H1 (cell line): Measurements from ENCODE around the gene COL28A1. TPM values are rescaled to one million over a fixed set of nuclear protein-coding genes. Genes with fewer than 3 reads are reported as not detected.

ENCODE experiments used
- BACH1 ChIP-seq: IDR thresholded peaks from 2 replicates; pipeline ENCODE4 v1.6.1; 2012; ENCODE audit warnings: low read length, improper control_type of control experiment
- GABPA ChIP-seq: IDR thresholded peaks from 2 replicates; pipeline ENCODE4 v1.6.1; 2011; ENCODE audit warnings: mild to moderate bottlenecking, low read length, moderate library complexity, borderline replicate concordance; ENCODE audit not compliant: insufficient read depth
- JUN ChIP-seq: IDR thresholded peaks from 2 replicates; pipeline ENCODE4 v1.6.1; 2011; ENCODE audit warnings: low read depth, mild to moderate bottlenecking, improper control_type of control experiment, low read length
- KDM5A ChIP-seq: fragments of 200-600 bp; IDR thresholded peaks from 2 replicates; pipeline ENCODE4 v1.7.1; 2012; ENCODE audit warnings: mild to moderate bottlenecking, low read length, inconsistent platforms, mixed read lengths
- NANOG ChIP-seq: IDR thresholded peaks from 2 replicates; pipeline ENCODE4 v1.6.1; 2011; ENCODE audit warnings: low read length, low read depth, mild to moderate bottlenecking, inconsistent platforms; ENCODE audit not compliant: insufficient read depth, poor library complexity, severe bottlenecking
- POLR2A ChIP-seq, 2 experiments: IDR thresholded peaks; 1 replicate in 1 of 2; 2 replicates in 1 of 2; pipeline ENCODE4 v1.6.1; 2011; ENCODE audit warnings: low read depth in 2 of 2, low read length in 2 of 2, mild to moderate bottlenecking in 2 of 2; ENCODE audit errors: control extremely low read depth in 1 of 2
- POLR2AphosphoS5 ChIP-seq: IDR thresholded peaks from 2 replicates; pipeline ENCODE4 v1.6.1; 2011; ENCODE audit warnings: low read depth, low read length
- RAD21 ChIP-seq, 2 experiments: IDR thresholded peaks in 1 of 2; conservative IDR thresholded peaks in 1 of 2; 2 replicates each; pipeline ENCODE4 v1.6.1; 2011; ENCODE audit warnings: low read depth in 2 of 2, low read length in 2 of 2, improper control_type of control experiment in 1 of 2, inconsistent platforms in 1 of 2, mild to moderate bottlenecking in 1 of 2, moderate library complexity in 1 of 2
- RFX5 ChIP-seq: IDR thresholded peaks from 2 replicates; pipeline ENCODE4 v1.6.1; 2011; ENCODE audit warnings: low read depth, low read length, improper control_type of control experiment, borderline replicate concordance
- RNF2 ChIP-seq: fragments of 200-900, 300-1000 bp; sonication (generic); IDR thresholded peaks from 2 replicates; pipeline ENCODE4 v1.7.1; 2016; ENCODE audit warnings: borderline replicate concordance, low read depth, mild to moderate bottlenecking, antibody characterized with exemption, low read length; ENCODE audit not compliant: poor library complexity, severe bottlenecking; ENCODE audit errors: missing control alignments
- SP1 ChIP-seq: IDR thresholded peaks from 2 replicates; pipeline ENCODE4 v1.6.1; 2011; ENCODE audit warnings: low read depth, low read length
- polyA plus RNA-seq, 7 experiments: library from polyadenylated mRNA; depleted of rRNA in 3 of 7; stranded (reverse) in 5 of 7; unstranded in 2 of 7; fragments of >200 nt in 5 of 7; fragments of 200-250 nt in 2 of 7; gene quantifications; 1 replicate in 5 of 7; 2 replicates in 1 of 7; 4 replicates in 1 of 7; pipeline versions ENCODE4 v1.2.1 to v1.2.3, GENCODE V29; 2011 to 2013; ENCODE audit warnings: missing spikeins in 2 of 7, mixed read lengths in 2 of 7
- total RNA-seq: library from RNA; stranded (reverse); fragmentation: NEBNext Ultra II Directional; extraction: Animal tissue kit (Norgen Biotek cat#: 25700); gene quantifications from 2 replicates; pipeline ENCODE4 v1.2.1, GENCODE V29; 2021
- TF ChIP-seq, protein P1 (sequence below), 3 experiments: IDR thresholded peaks; 1 replicate in 2 of 3; 2 replicates in 1 of 3; pipeline versions ENCODE4 v1.5.1 to v1.6.1; 2011; ENCODE audit warnings: low read length in 3 of 3, mild to moderate bottlenecking in 3 of 3, inconsistent platforms in 2 of 3, low read depth in 1 of 3, moderate library complexity in 1 of 3; ENCODE audit not compliant: insufficient read depth in 1 of 3; ENCODE audit errors: control extremely low read depth in 1 of 3

COL28A1 gene
- total and polyA plus RNA-seq, 2 of the 8 experiments (the other 6 are each of a cell fraction or from before 2014, with no cell fraction given), result 0.22 to 0.38 TPM

DNA sequence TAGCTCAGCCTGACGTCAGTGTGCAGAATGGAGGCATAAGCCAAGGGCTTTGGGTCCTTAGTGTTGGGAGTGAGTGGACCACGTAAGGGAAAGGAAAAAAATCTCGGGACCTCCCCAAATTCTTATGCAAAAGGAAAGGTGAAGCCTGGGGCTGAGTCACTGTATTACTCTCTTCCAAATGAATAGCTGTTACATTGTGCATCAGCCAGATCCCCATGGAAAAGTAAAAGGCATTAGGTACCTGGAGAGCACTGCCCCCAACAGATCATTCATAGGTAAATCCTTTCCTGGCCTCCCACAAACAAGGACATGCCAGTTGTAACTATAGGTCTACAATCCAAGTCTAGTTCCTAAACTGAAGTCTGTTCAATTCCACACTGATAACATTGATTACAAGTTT is 182.8 kb downstream of the COL28A1 start (continued):
- TF ChIP-seq RAD21 (IDR thresholded peaks at IDR 0.05 in 1 of 2, conservative IDR thresholded peaks at IDR 0.05 in 1 of 2; ENCODE audit: low read depth in 2 of 2, low read length in 2 of 2) (peak; percentile 52 to 69), RNF2 (no peak), RFX5 (no peak), NANOG (no peak), KDM5A (no peak), POLR2A (IDR thresholded peaks at IDR 0.05; ENCODE audit: control extremely low read depth in 1 of 2, low read depth in 2 of 2, low read length in 2 of 2) (0 out of 3 replicates have a peak, but pooled peaks of 1 of the 2 experiments have one; percentile 48), POLR2AphosphoS5 (no peak), SP1 (peak; percentile 37; the same call in 1 of the 2 replicates), GABPA (no peak), JUN (no peak), BACH1 (0 out of 2 replicates have a peak, but pooled peaks have one; percentile 31)
- TF ChIP-seq, protein P1, sequence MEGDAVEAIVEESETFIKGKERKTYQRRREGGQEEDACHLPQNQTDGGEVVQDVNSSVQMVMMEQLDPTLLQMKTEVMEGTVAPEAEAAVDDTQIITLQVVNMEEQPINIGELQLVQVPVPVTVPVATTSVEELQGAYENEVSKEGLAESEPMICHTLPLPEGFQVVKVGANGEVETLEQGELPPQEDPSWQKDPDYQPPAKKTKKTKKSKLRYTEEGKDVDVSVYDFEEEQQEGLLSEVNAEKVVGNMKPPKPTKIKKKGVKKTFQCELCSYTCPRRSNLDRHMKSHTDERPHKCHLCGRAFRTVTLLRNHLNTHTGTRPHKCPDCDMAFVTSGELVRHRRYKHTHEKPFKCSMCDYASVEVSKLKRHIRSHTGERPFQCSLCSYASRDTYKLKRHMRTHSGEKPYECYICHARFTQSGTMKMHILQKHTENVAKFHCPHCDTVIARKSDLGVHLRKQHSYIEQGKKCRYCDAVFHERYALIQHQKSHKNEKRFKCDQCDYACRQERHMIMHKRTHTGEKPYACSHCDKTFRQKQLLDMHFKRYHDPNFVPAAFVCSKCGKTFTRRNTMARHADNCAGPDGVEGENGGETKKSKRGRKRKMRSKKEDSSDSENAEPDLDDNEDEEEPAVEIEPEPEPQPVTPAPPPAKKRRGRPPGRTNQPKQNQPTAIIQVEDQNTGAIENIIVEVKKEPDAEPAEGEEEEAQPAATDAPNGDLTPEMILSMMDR (IDR thresholded peaks at IDR 0.05; ENCODE audit: control extremely low read depth in 1 of 3, insufficient read depth in 1 of 3, low read depth in 1 of 3, low read length in 3 of 3), result peak in 2 of 3 experiments; percentile 31 to 63; a peak in 2 of 4 replicates
